Cerebellar cortex (tissue), 1 donor: ENCODE results near the gene MAPK14.
"Not testable (repeated sequence)": the region's sequence is repeated elsewhere in the genome, so short reads cannot be mapped to it uniquely, and the experiment has no call there.

Experiments used
- DNase-seq: peaks from one replicate; pipeline ENCODE4 v3.0.0-alpha.2; 2015; ENCODE audit warnings: low spot score

The MAPK14 gene

GRCh38 chr6:36027501-36028087, at the start of gene MAPK14:
Gene MAPK14 (plus strand): TSS chr6:36027808. CDS start chr6:36028158, 350 bp downstream.
- peak; percentile 100 for DNase-seq

GRCh38 chr6:35980126-35980525, 47.5 kb upstream of the MAPK14 start:
- DNase-seq = not testable (repeated sequence)

- no peak for DNase-seq
These were observed 46.5 kb upstream of the MAPK14 start for GRCh38 chr6:35980991-35981645.

- no peak for DNase-seq
These were observed 42.9 kb upstream of the MAPK14 start for GRCh38 chr6:35984701-35985100.

- not testable (repeated sequence) for DNase-seq
These were observed 39.6 kb upstream of the MAPK14 start for GRCh38 chr6:35988047-35988446.

GRCh38 chr6:35993150-35993549, 34.5 kb upstream of the MAPK14 start:
- no peak for DNase-seq

GRCh38 chr6:36000451-36000850, 27.2 kb upstream of the MAPK14 start:
- no peak for DNase-seq

- DNase-seq = no peak
These were observed 11.9 kb upstream of the MAPK14 start for GRCh38 chr6:36015666-36016065.

GRCh38 chr6:36018339-36018738, 9.3 kb upstream of the MAPK14 start:
- no peak for DNase-seq

- no peak for DNase-seq
These were observed 8.4 kb upstream of the MAPK14 start for GRCh38 chr6:36019167-36019566.

- DNase-seq = no peak
These were observed 7.5 kb upstream of the MAPK14 start for GRCh38 chr6:36020154-36020553.

GRCh38 chr6:36023996-36024795, 3.4 kb upstream of the MAPK14 start, which contains the start of gene SLC26A8:
Gene SLC26A8 (minus strand): TSS chr6:36024641. CDS start chr6:36019707, 4,934 bp downstream.
- DNase-seq = peak; percentile 29

GRCh38 chr6:36025260-36025931, 2.2 kb upstream of the MAPK14 start:
- no peak for DNase-seq

GRCh38 chr6:36025932-36026327, 1.7 kb upstream of the MAPK14 start:
- no peak for DNase-seq

GRCh38 chr6:36028088-36028876, 674 bp downstream of the MAPK14 start:
- peak; percentile 36 for DNase-seq

GRCh38 chr6:36028877-36029324, 1.3 kb downstream of the MAPK14 start:
- peak; percentile 50 for DNase-seq

GRCh38 chr6:36029464-36029863, 1.9 kb downstream of the MAPK14 start:
- DNase-seq = no peak

GRCh38 chr6:36032261-36032660, 4.7 kb downstream of the MAPK14 start:
- DNase-seq = no peak

- not testable (repeated sequence) for DNase-seq
These were observed 5.5 kb downstream of the MAPK14 start for GRCh38 chr6:36033144-36033543.

- no peak for DNase-seq
These were observed 6.3 kb downstream of the MAPK14 start for GRCh38 chr6:36033935-36034334.

- DNase-seq = no peak
These were observed 6.8 kb downstream of the MAPK14 start for GRCh38 chr6:36034441-36034840.
